BE2C (cell line): ENCODE results near the gene PRAF2.

ENCODE experiments used
- DNase-seq: peaks from one replicate; pipeline ENCODE4 v3.0.0-alpha.2; 2020
- H3K27me3 ChIP-seq: fragments of 250-450 bp; sonication (Bioruptor Pico); 2 replicates; pipeline ENCODE4 v1.5.1; 2020; ENCODE audit warnings: mild to moderate bottlenecking
- H3K36me3 ChIP-seq: fragments of 250-450 bp; sonication (Bioruptor Pico); 2 replicates; pipeline ENCODE4 v1.5.1; 2020; ENCODE audit warnings: mild to moderate bottlenecking
- H3K4me1 ChIP-seq: fragments of 250-450 bp; sonication (Bioruptor Pico); 2 replicates; pipeline ENCODE4 v1.5.1; 2020
- H3K4me3 ChIP-seq: 2 replicates; pipeline ENCODE4 v1.5.1; 2011; ENCODE audit warnings: low read depth, low read length
- H3K9me3 ChIP-seq: fragments of 250-450 bp; sonication (Bioruptor Pico); 2 replicates; pipeline ENCODE4 v1.5.1; 2020
- TF ChIP-seq, protein P1 (sequence below): IDR thresholded peaks from 2 replicates; pipeline ENCODE4 v1.5.1; 2012; ENCODE audit warnings: mild to moderate bottlenecking, low read depth, low read length

PRAF2 gene

DNA sequence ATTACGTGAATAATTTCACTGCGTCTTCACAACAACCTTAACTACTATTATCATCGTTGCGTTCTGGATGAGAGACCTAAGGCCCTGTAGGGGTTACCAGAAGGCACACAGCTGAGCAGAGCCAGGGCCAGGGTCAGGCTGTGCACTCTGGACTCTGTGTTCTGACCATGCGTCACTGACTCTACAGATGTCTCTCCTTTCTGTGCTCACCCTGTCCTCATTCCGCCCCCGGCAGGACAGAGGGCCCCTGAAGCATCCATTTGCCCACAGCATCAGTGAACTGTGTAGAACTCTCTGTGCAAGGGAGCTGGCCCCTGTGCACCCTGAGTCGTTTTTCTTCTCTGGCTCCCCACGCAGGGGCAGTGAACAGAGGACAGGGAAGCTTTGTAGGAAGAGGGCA, 28.4 kb upstream of the PRAF2 start:
- Histone ChIP-seq H3K27me3 (no peaks in the 10 kb centered on the region), H3K4me1 (no peaks in the 10 kb centered on the region), H3K4me3 (no peak overlapping the region), H3K36me3 (no peaks in the 10 kb centered on the region), H3K9me3 (no peaks in the 10 kb centered on the region)
- DNase-seq, result no peak
- TF ChIP-seq, protein P1, sequence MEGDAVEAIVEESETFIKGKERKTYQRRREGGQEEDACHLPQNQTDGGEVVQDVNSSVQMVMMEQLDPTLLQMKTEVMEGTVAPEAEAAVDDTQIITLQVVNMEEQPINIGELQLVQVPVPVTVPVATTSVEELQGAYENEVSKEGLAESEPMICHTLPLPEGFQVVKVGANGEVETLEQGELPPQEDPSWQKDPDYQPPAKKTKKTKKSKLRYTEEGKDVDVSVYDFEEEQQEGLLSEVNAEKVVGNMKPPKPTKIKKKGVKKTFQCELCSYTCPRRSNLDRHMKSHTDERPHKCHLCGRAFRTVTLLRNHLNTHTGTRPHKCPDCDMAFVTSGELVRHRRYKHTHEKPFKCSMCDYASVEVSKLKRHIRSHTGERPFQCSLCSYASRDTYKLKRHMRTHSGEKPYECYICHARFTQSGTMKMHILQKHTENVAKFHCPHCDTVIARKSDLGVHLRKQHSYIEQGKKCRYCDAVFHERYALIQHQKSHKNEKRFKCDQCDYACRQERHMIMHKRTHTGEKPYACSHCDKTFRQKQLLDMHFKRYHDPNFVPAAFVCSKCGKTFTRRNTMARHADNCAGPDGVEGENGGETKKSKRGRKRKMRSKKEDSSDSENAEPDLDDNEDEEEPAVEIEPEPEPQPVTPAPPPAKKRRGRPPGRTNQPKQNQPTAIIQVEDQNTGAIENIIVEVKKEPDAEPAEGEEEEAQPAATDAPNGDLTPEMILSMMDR, result no peak

DNA sequence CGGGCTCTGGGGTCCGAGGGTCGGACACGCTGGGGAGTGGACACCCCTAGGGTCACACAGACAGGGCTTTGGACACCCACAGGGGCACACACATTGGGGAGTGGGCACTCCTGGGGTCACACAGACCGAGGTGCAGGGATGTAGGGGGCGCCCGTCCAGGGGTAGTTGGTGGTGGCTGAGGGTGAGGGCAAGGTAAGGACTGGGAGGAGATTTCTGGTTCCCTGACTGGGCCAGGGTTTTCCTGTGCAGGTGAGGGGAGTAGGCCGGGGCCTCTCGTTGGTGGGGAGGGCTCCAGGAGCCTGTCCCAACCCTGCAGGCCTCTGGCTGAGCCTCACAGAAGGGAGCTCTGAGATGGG, 27.8 kb upstream of the PRAF2 start:
- peak overlapping the region; percentile 75 for H3K4me3 ChIP-seq
- no peaks in the 10 kb centered on the region for H3K27me3 ChIP-seq
- H3K9me3 ChIP-seq, result no peaks in the 10 kb centered on the region
- DNase-seq, result no peak
- TF ChIP-seq, protein P1, result peak; percentile 24
- no peaks in the 10 kb centered on the region for H3K4me1 ChIP-seq
- no peaks in the 10 kb centered on the region for H3K36me3 ChIP-seq

DNA sequence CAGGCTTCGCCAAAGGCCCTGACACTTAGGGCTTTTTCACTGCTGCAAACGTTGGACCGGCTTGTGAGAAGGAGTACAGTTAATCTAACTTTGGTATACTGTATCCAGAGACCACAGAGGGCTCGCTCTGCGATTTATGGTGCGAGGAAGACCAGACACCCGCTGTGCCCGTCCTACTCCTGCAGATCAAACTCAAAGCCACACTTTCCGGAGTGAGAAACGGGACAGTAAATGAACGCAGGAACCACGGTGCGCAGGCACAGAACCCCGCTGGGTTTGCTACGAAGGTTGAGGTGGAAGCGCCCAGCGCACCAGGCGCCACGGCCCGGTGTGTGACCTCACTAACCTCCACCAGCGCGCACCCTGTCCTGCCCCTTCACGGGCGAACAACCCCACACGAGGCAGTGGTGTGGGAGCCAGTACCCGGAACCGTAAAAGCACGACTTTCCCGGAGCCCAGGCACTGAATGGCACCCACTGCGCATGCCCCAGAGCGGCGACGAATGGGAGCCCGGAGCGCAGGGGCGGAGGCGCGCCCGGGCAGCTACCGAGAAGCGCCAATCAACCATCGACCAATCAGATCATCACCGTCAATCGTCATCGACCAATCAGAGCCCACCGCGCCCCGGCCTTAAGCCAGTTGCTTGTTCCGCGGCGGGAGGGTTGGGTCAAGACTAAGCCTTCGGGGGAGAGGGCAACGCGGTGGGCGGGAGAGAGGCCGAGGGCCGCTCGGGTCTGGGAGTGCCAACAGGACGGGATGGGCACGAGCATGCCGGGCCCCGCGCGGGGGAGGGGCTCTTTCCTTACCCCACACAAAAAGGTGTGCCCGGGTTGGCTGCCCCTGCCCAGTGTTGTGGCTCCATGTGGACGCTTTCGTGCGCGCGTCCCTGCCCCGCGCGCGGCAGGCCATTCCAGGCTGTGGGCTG, 27.2 kb upstream of the PRAF2 start:
- no peaks in the 10 kb centered on the region for H3K27me3 ChIP-seq
- no peaks in the 10 kb centered on the region for H3K9me3 ChIP-seq
- peak overlapping the region; percentile 75 for H3K4me3 ChIP-seq
- H3K4me1 ChIP-seq, result no peaks in the 10 kb centered on the region
- TF ChIP-seq, protein P1, result no peak
- DNase-seq, result peak; percentile 91
- H3K36me3 ChIP-seq, result no peaks in the 10 kb centered on the region

DNA sequence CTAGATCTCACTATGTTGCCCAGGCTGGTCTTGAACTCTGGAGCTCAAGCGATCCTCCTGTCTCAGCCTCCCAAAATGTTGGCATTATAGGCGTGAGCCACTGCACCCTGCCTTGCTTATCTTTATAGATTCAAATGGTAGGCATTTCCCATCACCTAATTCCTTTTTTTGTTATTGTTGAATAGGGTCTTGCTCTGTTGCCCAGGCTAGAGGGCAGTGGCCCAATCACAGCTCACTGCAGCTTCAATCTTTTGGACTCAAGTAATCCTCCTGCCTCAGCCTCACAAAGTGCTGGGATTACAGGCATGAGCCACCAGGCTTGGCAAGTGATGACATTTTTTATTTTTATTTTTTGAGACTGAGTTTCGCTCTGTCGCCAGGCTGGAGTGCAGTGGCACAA, 22.6 kb upstream of the PRAF2 start:
- Histone ChIP-seq H3K9me3 (no peaks in the 10 kb centered on the region), H3K27me3 (no peaks in the 10 kb centered on the region), H3K4me1 (no peaks in the 10 kb centered on the region), H3K4me3 (no peak overlapping the region), H3K36me3 (no peaks in the 10 kb centered on the region)
- TF ChIP-seq, protein P1, result no peak
- DNase-seq, result no peak

DNA sequence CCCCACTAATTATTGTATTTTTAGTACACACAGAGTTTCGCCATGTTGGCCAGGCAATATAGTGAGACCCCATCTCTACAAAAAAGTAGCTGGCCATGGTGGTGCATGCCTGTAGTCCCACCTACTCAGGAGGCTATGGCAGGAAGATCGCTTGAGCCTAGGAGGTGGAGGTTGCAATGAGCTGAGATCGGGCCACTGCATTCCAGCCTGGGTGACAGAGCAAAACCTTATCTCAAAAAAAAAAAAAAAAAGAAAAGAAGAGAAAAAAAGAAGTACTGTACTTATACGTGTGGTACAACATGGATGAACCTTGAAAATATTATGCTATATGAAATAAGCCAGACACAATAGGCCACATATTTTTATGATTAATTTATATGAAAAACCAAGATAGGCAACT, 15.8 kb upstream of the PRAF2 start:
- no peak overlapping the region for H3K4me3 ChIP-seq
- no peaks in the 10 kb centered on the region for H3K27me3 ChIP-seq
- TF ChIP-seq, protein P1, result no peak
- no peaks in the 10 kb centered on the region for H3K4me1 ChIP-seq
- no peaks in the 10 kb centered on the region for H3K36me3 ChIP-seq
- no peaks in the 10 kb centered on the region for H3K9me3 ChIP-seq
- DNase-seq, result no peak

DNA sequence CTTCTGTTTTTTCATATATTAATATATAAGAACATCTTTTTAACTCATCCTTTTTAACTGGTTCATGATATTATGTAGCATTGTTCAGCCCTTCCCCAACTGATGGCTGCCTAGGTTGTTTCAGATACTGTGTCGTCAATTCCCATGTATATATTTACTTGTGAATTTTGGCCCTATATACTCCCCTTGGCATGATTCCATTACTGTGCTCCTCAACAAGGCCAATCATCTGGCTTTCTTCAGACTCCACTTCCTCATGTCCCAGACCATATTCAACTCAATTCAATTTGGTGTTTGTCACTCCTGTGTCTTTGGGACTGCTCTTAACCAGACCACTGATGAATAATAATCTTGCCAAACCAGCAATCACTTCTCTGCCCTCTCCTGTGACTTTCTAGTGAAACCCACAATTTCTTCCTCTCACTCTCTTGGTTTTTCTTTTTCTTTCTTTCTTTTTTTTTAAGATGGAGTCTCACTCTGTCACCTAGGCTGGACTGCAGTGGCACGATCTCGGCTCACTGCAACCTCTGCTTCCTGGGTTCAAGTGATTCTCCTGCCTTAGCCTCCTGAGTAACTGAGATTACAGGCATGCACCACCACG, 8.6 kb upstream of the PRAF2 start:
- no peaks in the 10 kb centered on the region for H3K9me3 ChIP-seq
- DNase-seq, result no peak
- TF ChIP-seq, protein P1, result no peak
- H3K27me3 ChIP-seq, result no peaks in the 10 kb centered on the region
- H3K4me3 ChIP-seq, result no peak overlapping the region
- no peaks in the 10 kb centered on the region for H3K4me1 ChIP-seq
- H3K36me3 ChIP-seq, result no peaks in the 10 kb centered on the region
